ENCODE measurements around the gene RFC4. TPM values are rescaled to one million over a fixed set of nuclear protein-coding genes. Genes with fewer than 3 reads are reported as not detected.

The RFC4 gene
- total and polyA plus RNA-seq, 9 of the 15 experiments (the other 6 are each of a cell fraction or from before 2014, with no cell fraction given): 105 to 227 (median 180) TPM

GRCh38 chr3:186828340-186828739, 22.1 kb upstream of the RFC4 start:
- in situ Hi-C loops (cut with MboI): no loop called here
- H3K36me3 ChIP-seq (ENCODE audit: control insufficient read depth, insufficient read depth, low read length): no peaks in the 10 kb centered on the region
- no TSS peak for BruUV-seq (replicated peaks)

More at GRCh38 chr3:186828340-186828739, 22.1 kb upstream of the RFC4 start:
- Histone ChIP-seq H3K9me3 (replicated peaks; ENCODE audit: control insufficient read depth, insufficient read depth, low read depth, low read length) (no peaks in the 10 kb centered on the region), H3K4me1 (replicated peaks in 1 of 2; ENCODE audit: control insufficient read depth in 2 of 2, insufficient read depth in 2 of 2, low read length in 2 of 2) (peaks cover 21 to 37% of the 10 kb centered on the region in 2 experiments; a peak in 4 of 5 replicates), H3K4me3 (no peak overlapping the region), H3K9me1 (ENCODE audit: control insufficient read depth, insufficient read depth, low read length) (no peaks in the 10 kb centered on the region), H3K9ac (ENCODE audit: insufficient read depth in 1 of 2, low read depth in 2 of 2, low read length in 2 of 2) (no peak overlapping the region), H3K27ac (ENCODE audit: extremely low read depth, low read depth, low read length) (no peak overlapping the region), H3K27me3 (ENCODE audit: control insufficient read depth in 2 of 2, insufficient read depth in 2 of 2, low read length in 2 of 2) (peaks cover 23 to 24% of the 10 kb centered on the region in 2 experiments; a peak in 4 of 5 replicates), H2AFZ (ENCODE audit: low read depth, low read length) (no peak overlapping the region), H3K79me2 (ENCODE audit: control insufficient read depth, insufficient read depth, low read length) (peaks cover 15% of the 10 kb centered on the region), H4K20me1 (replicated peaks; ENCODE audit: control insufficient read depth, insufficient read depth, low read length) (no peaks in the 10 kb centered on the region), H3K4me2 (ENCODE audit: insufficient read depth, low read length) (no peak overlapping the region)
- intact Hi-C loops (cut with micrococcal nuclease): loop anchor here (10.0 kb wide), 2 partner anchors 244 to 844 kb away; no protein-coding TSS in a partner anchor
- FAIRE-seq: no peak
- TF ChIP-seq RCOR1 (IDR thresholded peaks at IDR 0.05; ENCODE audit: borderline replicate concordance in 1 of 2, low read depth in 2 of 2, low read length in 2 of 2) (no peak), TFAM (CRISPR knock-in tag; conservative IDR thresholded peaks at IDR 0.05) (no peak), ETS1 (conservative IDR thresholded peaks at IDR 0.05; ENCODE audit: control insufficient read depth, low read depth, low read length) (no peak)
- WGBS (ENCODE audit: insufficient coverage, low coverage, missing lambda C conversion rate): 14% methylated on average over 5 of the region's 5 CpGs
- CTCF ChIA-PET (ENCODE audit: low intra/inter-chr PET ratio): no interaction called here
- POLR2A ChIA-PET: interaction anchor here (0.7 kb wide), 1 partner anchor 215 kb away, joined by 3 read pairs; no protein-coding TSS in a partner anchor
- no peak for ATAC-seq
- DNase-seq (ENCODE audit: extremely low read depth in 1 of 4, low spot score in 3 of 4): no peak

Data from K562 (cell line).